OCI-LY1 (cell line): ENCODE measurements around the gene UST.

Experiments used
- EZH2 ChIP-seq: fragments of 200-600 bp; sonication (generic), shearing (Covaris generic); IDR thresholded peaks from 2 replicates; pipeline ENCODE4 v1.8.0; 2017; ENCODE audit warnings: borderline replicate concordance, mixed run types, mild to moderate bottlenecking, antibody characterized with exemption, low read length, moderate library complexity, mixed read lengths
- TF ChIP-seq, protein P1 (sequence below): fragments of 200-600 bp; sonication (generic), shearing (Covaris generic); IDR thresholded peaks from 2 replicates; pipeline ENCODE4 v1.5.1; 2017; ENCODE audit warnings: mild to moderate bottlenecking, antibody characterized with exemption, low read length, moderate library complexity, mixed read lengths

DNA sequence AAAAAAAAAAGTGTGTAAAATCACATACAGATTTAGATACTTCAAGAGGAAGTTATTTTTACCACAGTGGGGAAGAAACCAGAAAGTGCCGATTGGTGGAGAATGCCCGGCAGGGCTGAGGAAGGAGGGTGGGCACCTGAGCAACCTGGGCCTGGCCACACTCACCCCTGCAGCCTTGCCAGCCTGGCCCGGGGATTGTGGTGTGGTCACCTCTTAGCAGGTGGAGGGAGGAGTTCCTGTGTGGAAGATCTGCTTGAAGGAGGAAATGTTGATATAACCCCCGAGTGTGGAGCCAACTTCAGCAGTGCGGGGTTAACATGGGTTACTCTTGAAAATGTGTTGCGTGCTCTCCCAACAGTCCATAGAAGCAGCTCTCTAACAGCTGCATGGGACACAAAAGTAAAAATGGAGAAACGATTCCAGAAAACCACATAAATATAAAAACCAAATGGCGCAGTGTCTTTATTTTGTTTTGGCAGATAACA is 14.7 kb downstream of the UST start:
- TF ChIP-seq, protein P1, sequence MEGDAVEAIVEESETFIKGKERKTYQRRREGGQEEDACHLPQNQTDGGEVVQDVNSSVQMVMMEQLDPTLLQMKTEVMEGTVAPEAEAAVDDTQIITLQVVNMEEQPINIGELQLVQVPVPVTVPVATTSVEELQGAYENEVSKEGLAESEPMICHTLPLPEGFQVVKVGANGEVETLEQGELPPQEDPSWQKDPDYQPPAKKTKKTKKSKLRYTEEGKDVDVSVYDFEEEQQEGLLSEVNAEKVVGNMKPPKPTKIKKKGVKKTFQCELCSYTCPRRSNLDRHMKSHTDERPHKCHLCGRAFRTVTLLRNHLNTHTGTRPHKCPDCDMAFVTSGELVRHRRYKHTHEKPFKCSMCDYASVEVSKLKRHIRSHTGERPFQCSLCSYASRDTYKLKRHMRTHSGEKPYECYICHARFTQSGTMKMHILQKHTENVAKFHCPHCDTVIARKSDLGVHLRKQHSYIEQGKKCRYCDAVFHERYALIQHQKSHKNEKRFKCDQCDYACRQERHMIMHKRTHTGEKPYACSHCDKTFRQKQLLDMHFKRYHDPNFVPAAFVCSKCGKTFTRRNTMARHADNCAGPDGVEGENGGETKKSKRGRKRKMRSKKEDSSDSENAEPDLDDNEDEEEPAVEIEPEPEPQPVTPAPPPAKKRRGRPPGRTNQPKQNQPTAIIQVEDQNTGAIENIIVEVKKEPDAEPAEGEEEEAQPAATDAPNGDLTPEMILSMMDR: no peak
- no peak for TF ChIP-seq EZH2
